ENCODE data around the gene RAD23B. TPM values are rescaled to one million over a fixed set of nuclear protein-coding genes. Genes with fewer than 3 reads are reported as not detected.

RAD23B gene
- total RNA-seq, 1 donor from 2014 or later, result 134 TPM

DNA sequence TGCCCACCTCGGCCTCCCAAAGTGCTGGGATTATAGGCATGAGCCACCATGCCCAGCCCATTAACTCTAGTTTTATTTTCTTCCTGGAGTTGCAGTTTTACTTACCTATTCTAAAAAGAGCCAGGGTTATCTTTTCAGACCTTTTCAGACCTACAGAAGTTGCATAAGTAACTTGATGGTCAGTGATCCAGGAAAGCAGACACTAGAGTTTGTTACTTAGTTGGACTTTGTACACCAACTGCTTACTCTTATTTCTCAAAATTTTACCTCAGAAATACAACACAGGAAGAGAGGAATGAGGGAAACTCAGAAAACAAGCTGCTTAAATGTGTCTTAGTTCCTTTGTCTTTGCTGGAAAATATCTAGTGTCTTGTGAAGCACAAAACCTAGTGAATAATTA is 25.4 kb downstream of the RAD23B start:
- Mint-ChIP-seq H3K4me3 (no peak overlapping the region), H3K27ac (no peak overlapping the region), H3K27me3 (no peaks in the 10 kb centered on the region), H3K36me3 (peaks cover 55% of the 10 kb centered on the region), H3K9me3 (no peaks in the 10 kb centered on the region), H3K4me1 (ENCODE audit: unreplicated experiment) (peaks cover 4% of the 10 kb centered on the region)
- no peak for DNase-seq (ENCODE audit: extremely low spot score, unreplicated experiment)
- TF ChIP-seq, protein P1, sequence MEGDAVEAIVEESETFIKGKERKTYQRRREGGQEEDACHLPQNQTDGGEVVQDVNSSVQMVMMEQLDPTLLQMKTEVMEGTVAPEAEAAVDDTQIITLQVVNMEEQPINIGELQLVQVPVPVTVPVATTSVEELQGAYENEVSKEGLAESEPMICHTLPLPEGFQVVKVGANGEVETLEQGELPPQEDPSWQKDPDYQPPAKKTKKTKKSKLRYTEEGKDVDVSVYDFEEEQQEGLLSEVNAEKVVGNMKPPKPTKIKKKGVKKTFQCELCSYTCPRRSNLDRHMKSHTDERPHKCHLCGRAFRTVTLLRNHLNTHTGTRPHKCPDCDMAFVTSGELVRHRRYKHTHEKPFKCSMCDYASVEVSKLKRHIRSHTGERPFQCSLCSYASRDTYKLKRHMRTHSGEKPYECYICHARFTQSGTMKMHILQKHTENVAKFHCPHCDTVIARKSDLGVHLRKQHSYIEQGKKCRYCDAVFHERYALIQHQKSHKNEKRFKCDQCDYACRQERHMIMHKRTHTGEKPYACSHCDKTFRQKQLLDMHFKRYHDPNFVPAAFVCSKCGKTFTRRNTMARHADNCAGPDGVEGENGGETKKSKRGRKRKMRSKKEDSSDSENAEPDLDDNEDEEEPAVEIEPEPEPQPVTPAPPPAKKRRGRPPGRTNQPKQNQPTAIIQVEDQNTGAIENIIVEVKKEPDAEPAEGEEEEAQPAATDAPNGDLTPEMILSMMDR (conservative IDR thresholded peaks at IDR 0.05), result no peak

DNA sequence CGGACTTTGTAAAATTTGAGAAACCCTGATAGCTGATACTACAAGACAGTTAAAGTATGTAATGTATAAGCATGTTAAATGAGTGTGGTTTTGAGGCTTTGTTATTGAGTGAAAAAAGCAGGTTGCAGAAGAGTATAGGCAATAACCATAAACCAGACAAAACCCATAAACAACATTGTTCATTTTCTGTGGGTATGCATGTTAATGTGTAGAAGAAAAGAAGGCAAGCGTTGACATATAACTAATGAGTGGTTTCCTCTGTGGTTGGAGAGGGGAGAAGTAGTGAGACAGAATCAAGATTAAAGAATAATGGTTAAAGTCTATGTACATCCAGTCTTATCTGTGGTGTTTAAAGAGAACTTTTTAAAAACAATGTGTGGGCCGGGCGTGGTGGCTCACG is 26.2 kb downstream of the RAD23B start:
- H3K4me3 Mint-ChIP-seq, result no peak overlapping the region
- TF ChIP-seq, protein P1 (conservative IDR thresholded peaks at IDR 0.05), result no peak
- DNase-seq (ENCODE audit: extremely low spot score, unreplicated experiment), result no peak
- H3K36me3 Mint-ChIP-seq, result peaks cover 57% of the 10 kb centered on the region
- no peak overlapping the region for H3K27ac Mint-ChIP-seq
- H3K4me1 Mint-ChIP-seq (ENCODE audit: unreplicated experiment), result peaks cover 4% of the 10 kb centered on the region
- no peaks in the 10 kb centered on the region for H3K9me3 Mint-ChIP-seq
- H3K27me3 Mint-ChIP-seq, result no peaks in the 10 kb centered on the region

DNA sequence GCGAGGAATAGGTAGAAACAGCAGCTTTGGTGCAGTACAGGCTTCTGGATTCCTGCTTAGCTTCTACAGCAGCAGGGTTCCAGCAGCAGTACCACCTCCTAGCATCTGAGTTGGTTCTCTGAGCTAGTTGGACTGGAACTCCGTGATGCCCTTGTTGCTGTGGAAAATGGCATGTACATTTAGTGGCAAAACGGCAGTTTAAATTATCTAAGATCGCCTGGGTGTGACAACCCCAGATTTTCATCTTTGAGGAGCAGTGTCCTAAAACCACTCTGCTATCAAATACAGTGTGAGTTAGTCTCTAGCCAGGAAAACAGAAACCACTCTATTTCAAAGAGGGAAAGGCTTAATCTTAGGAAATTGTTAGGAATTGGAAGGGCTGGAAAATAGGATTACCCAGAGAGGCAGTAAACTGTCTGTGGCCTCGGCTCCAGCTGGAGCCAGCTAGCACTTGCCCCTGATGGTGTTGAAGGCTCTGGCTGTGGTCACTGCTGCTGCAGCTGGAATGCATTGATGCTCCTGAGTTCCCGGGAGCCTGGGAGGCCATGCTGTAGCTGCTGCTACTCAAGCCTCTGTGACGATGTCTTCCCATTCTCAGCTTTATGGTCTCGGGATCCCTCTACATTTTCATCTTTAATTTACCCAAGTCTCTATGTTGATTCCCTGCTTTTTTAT is 29.4 kb downstream of the RAD23B start:
- no peaks in the 10 kb centered on the region for H3K9me3 Mint-ChIP-seq
- H3K4me1 Mint-ChIP-seq (ENCODE audit: unreplicated experiment), result peaks cover 12% of the 10 kb centered on the region
- DNase-seq (ENCODE audit: extremely low spot score, unreplicated experiment), result no peak
- TF ChIP-seq, protein P1 (conservative IDR thresholded peaks at IDR 0.05), result no peak
- H3K27ac Mint-ChIP-seq, result no peak overlapping the region
- H3K36me3 Mint-ChIP-seq, result peaks cover 60% of the 10 kb centered on the region
- H3K4me3 Mint-ChIP-seq, result no peak overlapping the region
- no peaks in the 10 kb centered on the region for H3K27me3 Mint-ChIP-seq

GRCh38 chr9:107313555-107314096 is 30.5 kb downstream of the RAD23B start:
- TF ChIP-seq, protein P1 (conservative IDR thresholded peaks at IDR 0.05), result no peak
- Mint-ChIP-seq H3K36me3 (peaks cover 61% of the 10 kb centered on the region), H3K27me3 (no peaks in the 10 kb centered on the region), H3K27ac (peak overlapping the region; percentile 30), H3K9me3 (no peaks in the 10 kb centered on the region), H3K4me1 (ENCODE audit: unreplicated experiment) (peaks cover 12% of the 10 kb centered on the region), H3K4me3 (peak overlapping the region; percentile 8)
- no peak for DNase-seq (ENCODE audit: extremely low spot score, unreplicated experiment)

DNA sequence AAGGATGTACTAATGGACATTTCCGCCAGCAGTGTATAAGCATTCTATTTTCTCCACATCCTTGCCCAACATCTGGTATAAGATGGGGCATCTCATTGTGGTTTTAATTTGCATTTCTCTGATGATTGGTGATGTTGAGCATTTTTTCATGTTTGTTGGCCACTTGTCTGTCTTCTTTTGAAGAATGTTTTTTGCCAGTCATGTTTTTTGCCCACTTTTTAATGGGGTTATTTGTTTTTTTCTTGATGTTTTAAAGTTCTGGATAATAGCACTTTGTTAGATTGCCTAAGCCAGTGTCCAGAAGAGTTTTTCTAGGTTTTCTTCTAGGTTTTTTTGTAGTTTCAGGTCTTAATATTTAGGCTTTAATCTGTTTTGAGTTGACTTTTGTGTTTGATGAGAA is 31.7 kb downstream of the RAD23B start:
- TF ChIP-seq, protein P1 (conservative IDR thresholded peaks at IDR 0.05), result no peak
- no peak for DNase-seq (ENCODE audit: extremely low spot score, unreplicated experiment)
- no peaks in the 10 kb centered on the region for H3K9me3 Mint-ChIP-seq
- H3K27me3 Mint-ChIP-seq, result no peaks in the 10 kb centered on the region
- H3K4me1 Mint-ChIP-seq (ENCODE audit: unreplicated experiment), result peaks cover 9% of the 10 kb centered on the region
- H3K4me3 Mint-ChIP-seq, result no peak overlapping the region
- H3K36me3 Mint-ChIP-seq, result peaks cover 53% of the 10 kb centered on the region
- H3K27ac Mint-ChIP-seq, result no peak overlapping the region

Data from type B pancreatic cell (in vitro differentiated cells).